T-helper 9 cell (primary cell): Measurements from ENCODE around the gene POLD4.

ENCODE experiments used
- DNase-seq: peaks from one replicate; pipeline ENCODE4 v3.0.0-alpha.2; 2020

Gene POLD4

GRCh38 chr11:67370351-67371076 lies 17.2 kb upstream of the POLD4 start:
- no peak for DNase-seq

- DNase-seq = no peak
Observed at GRCh38 chr11:67369801-67370284, 16.5 kb upstream of the POLD4 start.

- DNase-seq = no peak
Observed at GRCh38 chr11:67369275-67369674, 15.9 kb upstream of the POLD4 start.

- no peak for DNase-seq
Observed at GRCh38 chr11:67368621-67369020, 15.3 kb upstream of the POLD4 start.

GRCh38 chr11:67367761-67368227 lies 14.4 kb upstream of the POLD4 start:
- DNase-seq = no peak

- no peak for DNase-seq
Observed at GRCh38 chr11:67366961-67367760, 13.8 kb upstream of the POLD4 start.

- DNase-seq = no peak
Observed at GRCh38 chr11:67366546-67366945, 13.2 kb upstream of the POLD4 start.

GRCh38 chr11:67365736-67366444 lies 12.5 kb upstream of the POLD4 start:
- no peak for DNase-seq

- no peak for DNase-seq
Observed at GRCh38 chr11:67364783-67365722, 11.7 kb upstream of the POLD4 start.

GRCh38 chr11:67364169-67364568 lies 10.8 kb upstream of the POLD4 start:
- DNase-seq = no peak

- DNase-seq = no peak
Observed at GRCh38 chr11:67357831-67358670, 4.7 kb upstream of the POLD4 start.

- DNase-seq = peak; percentile 57
Observed at GRCh38 chr11:67356864-67357561, 3.7 kb upstream of the POLD4 start.

GRCh38 chr11:67356387-67356863 lies 3.1 kb upstream of the POLD4 start:
- DNase-seq = no peak

- DNase-seq = no peak
Observed at GRCh38 chr11:67355794-67356386, 2.5 kb upstream of the POLD4 start.

- DNase-seq = no peak
Observed at GRCh38 chr11:67355023-67355793, 1.9 kb upstream of the POLD4 start.

GRCh38 chr11:67354075-67355022 lies 1.0 kb upstream of the POLD4 start:
- no peak for DNase-seq

- DNase-seq = no peak
Observed at GRCh38 chr11:67352546-67353316, 615 bp downstream of the POLD4 start.
